ENCODE data around the gene MEX3A. TPM values are rescaled to one million over a fixed set of nuclear protein-coding genes. Genes with fewer than 3 reads are reported as not detected.

Gene MEX3A
- total and polyA plus RNA-seq, 10 of the 15 experiments (the other 5 are each of a cell fraction or from before 2014, with no cell fraction given) = 0.11 to 5.1 (median 1.7) TPM

GRCh38 chr1:156073110-156073687 lies 9.1 kb downstream of the MEX3A start (continued):
- TF ChIP-seq, protein P1, sequence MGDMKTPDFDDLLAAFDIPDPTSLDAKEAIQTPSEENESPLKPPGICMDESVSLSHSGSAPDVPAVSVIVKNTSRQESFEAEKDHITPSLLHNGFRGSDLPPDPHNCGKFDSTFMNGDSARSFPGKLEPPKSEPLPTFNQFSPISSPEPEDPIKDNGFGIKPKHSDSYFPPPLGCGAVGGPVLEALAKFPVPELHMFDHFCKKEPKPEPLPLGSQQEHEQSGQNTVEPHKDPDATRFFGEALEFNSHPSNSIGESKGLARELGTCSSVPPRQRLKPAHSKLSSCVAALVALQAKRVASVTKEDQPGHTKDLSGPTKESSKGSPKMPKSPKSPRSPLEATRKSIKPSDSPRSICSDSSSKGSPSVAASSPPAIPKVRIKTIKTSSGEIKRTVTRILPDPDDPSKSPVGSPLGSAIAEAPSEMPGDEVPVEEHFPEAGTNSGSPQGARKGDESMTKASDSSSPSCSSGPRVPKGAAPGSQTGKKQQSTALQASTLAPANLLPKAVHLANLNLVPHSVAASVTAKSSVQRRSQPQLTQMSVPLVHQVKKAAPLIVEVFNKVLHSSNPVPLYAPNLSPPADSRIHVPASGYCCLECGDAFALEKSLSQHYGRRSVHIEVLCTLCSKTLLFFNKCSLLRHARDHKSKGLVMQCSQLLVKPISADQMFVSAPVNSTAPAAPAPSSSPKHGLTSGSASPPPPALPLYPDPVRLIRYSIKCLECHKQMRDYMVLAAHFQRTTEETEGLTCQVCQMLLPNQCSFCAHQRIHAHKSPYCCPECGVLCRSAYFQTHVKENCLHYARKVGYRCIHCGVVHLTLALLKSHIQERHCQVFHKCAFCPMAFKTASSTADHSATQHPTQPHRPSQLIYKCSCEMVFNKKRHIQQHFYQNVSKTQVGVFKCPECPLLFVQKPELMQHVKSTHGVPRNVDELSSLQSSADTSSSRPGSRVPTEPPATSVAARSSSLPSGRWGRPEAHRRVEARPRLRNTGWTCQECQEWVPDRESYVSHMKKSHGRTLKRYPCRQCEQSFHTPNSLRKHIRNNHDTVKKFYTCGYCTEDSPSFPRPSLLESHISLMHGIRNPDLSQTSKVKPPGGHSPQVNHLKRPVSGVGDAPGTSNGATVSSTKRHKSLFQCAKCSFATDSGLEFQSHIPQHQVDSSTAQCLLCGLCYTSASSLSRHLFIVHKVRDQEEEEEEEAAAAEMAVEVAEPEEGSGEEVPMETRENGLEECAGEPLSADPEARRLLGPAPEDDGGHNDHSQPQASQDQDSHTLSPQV (IDR thresholded peaks at IDR 0.05) = no peak
- TF ChIP-seq TCF7 (IDR thresholded peaks at IDR 0.05; ENCODE audit: borderline replicate concordance) = no peak
- no peak for TF ChIP-seq CBX3 (IDR thresholded peaks at IDR 0.05; ENCODE audit: borderline replicate concordance, low read depth)
- no peak for TF ChIP-seq TCF3 (IDR thresholded peaks at IDR 0.05; ENCODE audit: borderline replicate concordance, insufficient read depth, low read depth, low read length)

DNA sequence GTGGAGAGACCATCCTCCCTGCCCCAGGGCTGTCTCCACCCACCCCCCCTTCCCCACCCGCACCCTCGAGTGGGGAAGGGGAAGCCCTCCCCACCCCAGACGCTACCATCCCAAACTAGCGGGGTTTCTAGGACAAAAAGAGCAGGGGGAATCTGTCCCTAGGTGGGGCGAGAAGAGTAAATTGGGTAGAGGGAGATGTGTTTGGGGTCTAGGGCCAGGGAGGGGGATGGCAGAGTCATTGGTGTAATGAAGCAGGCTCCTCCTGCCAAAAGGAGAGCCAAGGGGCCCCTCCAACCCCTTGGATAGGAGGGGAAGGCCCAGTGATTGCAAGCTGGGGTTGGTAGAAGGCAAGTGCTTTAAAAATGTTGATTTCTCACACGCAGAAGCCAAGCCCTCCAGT lies 10.0 kb downstream of the MEX3A start:
- TF ChIP-seq SUPT20H (IDR thresholded peaks at IDR 0.05; ENCODE audit: borderline replicate concordance, control insufficient read depth, low read depth, low read length) (no peak), POLR2A (IDR thresholded peaks at IDR 0.05; ENCODE audit: low read depth, low read length) (no peak), TCF7 (IDR thresholded peaks at IDR 0.05; ENCODE audit: borderline replicate concordance) (no peak), RBBP5 (conservative IDR thresholded peaks at IDR 0.05) (no peak), DPF2 (IDR thresholded peaks at IDR 0.05) (no peak), CEBPB (IDR thresholded peaks at IDR 0.05; ENCODE audit: borderline replicate concordance in 1 of 2, low read depth in 2 of 2, low read length in 2 of 2) (no peak), PKNOX1 (IDR thresholded peaks at IDR 0.05) (no peak), EGR1 (IDR thresholded peaks at IDR 0.05; ENCODE audit: borderline replicate concordance in 1 of 2, low read depth in 2 of 2, low read length in 2 of 2) (no peak)
- TF ChIP-seq, protein P2, sequence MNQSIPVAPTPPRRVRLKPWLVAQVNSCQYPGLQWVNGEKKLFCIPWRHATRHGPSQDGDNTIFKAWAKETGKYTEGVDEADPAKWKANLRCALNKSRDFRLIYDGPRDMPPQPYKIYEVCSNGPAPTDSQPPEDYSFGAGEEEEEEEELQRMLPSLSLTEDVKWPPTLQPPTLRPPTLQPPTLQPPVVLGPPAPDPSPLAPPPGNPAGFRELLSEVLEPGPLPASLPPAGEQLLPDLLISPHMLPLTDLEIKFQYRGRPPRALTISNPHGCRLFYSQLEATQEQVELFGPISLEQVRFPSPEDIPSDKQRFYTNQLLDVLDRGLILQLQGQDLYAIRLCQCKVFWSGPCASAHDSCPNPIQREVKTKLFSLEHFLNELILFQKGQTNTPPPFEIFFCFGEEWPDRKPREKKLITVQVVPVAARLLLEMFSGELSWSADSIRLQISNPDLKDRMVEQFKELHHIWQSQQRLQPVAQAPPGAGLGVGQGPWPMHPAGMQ (IDR thresholded peaks at IDR 0.05; ENCODE audit: borderline replicate concordance) = no peak
- Histone ChIP-seq H3K4me2 (ENCODE audit: control insufficient read depth, insufficient read depth) (no peak overlapping the region), H3K27me3 (replicated peaks in 1 of 2; ENCODE audit: control insufficient read depth in 2 of 2, insufficient read depth in 2 of 2, low read length in 1 of 2) (no peaks in the 10 kb centered on the region), H3K4me3 (no peak overlapping the region), H3K9me3 (replicated peaks; ENCODE audit: control insufficient read depth, insufficient read depth, low read length) (no peaks in the 10 kb centered on the region; the same call in 2 of the 3 replicates), H2AFZ (ENCODE audit: control insufficient read depth, low read depth, low read length) (no peak overlapping the region), H4K20me1 (ENCODE audit: control insufficient read depth, insufficient read depth) (no peaks in the 10 kb centered on the region), H3K79me2 (ENCODE audit: control insufficient read depth, insufficient read depth, low read length) (peaks cover 2% of the 10 kb centered on the region; the same call in 1 of the 2 replicates), H3K9ac (ENCODE audit: control insufficient read depth, insufficient read depth, low read length) (no peak overlapping the region), H3K36me3 (ENCODE audit: control insufficient read depth in 2 of 2, insufficient read depth in 2 of 2, low read length in 1 of 2) (no peaks in the 10 kb centered on the region), H3K4me1 (ENCODE audit: control insufficient read depth, insufficient read depth, low read length) (peaks cover 10% of the 10 kb centered on the region), H3K27ac (ENCODE audit: control insufficient read depth, insufficient read depth) (no peak overlapping the region)
- FAIRE-seq (no peak), ATAC-seq (no peak), DNase-seq (ENCODE audit: low read depth, low spot score) (no peak)
- CTCF ChIA-PET = interaction anchor here (0.5 to 2.4 kb wide), 3 partner anchors 9 to 134 kb away, joined by 3 to 6 read pairs (median 4); no protein-coding TSS in a partner anchor
- BruUV-seq (replicated peaks) = no TSS peak
- SMC1A ChIA-PET (ENCODE audit: uncharacterized antibody, unreplicated experiment) = interaction anchor here (1.5 kb wide), 1 partner anchor 10 kb away, joined by 3 read pairs; the partner anchor contains the start of gene MEX3A
- intact Hi-C loops (cut with micrococcal nuclease; ENCODE audit: unreplicated experiment) (no loop called here), in situ Hi-C loops (cut with MboI) (no loop called here)
- RAD21 ChIA-PET (ENCODE audit: unreplicated experiment) = interaction anchor here (1.0 kb wide), 1 partner anchor 57 kb away, joined by 3 read pairs; no protein-coding TSS in a partner anchor
- POLR2A ChIA-PET = no interaction called here
- 79% methylated on average over 4 of the region's 6 CpGs for WGBS (ENCODE audit: insufficient coverage, insufficient replicate concordance, low lambda C conversion rate, missing lambda C conversion rate)

Data from GM12878 (cell line).